ENCODE results near the gene SNAPC1. TPM values are rescaled to one million over a fixed set of nuclear protein-coding genes. Genes with fewer than 3 reads are reported as not detected.

Gene SNAPC1
- total RNA-seq, 1 experiment from 2014 or later: 13.8 TPM

DNA sequence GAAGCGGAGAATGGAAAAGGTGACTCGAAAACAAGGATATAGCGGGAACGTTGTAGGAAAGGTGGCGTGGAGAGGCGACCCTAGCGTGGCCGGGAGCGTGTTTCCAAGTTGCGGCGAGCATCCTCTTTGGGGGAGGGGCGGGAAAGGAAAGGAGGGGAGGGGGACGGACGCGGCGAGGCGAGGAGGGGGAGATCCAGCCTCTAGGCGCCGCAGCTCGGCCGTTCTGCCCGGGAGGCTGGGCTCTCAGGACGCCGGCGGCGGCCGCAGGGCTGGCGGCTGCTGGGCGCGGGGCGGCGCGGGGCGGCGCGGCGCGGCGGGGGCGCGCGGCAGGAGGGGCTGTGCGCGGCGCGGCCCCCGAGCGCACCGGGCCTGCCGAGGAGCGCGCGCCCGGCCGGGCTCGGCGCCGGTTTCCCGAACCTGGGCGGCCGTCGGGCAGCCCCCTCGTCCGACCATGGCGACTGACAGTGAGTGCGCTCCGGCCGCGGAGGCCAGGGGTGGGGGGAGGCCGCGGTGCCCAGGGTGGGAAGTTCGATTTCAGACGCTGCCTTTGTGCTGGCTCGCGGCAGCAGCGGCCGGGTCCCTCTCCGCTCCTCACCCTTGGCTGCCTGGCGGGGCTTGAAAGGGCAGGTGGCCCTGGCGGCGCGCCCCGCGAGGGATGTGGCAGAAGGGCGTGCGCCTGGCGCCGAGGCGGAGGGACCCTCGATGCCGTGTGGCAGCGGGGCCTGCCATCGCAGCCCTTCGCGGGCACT, 50.3 kb downstream of the SNAPC1 start, which contains the start of gene SYT16:
SYT16 (plus strand) TSS at position 357 of the 749 bp plus-strand sequence.
- POLR2A ChIA-PET (ENCODE audit: low non-redundant PET): no interaction called here
- CTCF ChIA-PET: no interaction called here

DNA sequence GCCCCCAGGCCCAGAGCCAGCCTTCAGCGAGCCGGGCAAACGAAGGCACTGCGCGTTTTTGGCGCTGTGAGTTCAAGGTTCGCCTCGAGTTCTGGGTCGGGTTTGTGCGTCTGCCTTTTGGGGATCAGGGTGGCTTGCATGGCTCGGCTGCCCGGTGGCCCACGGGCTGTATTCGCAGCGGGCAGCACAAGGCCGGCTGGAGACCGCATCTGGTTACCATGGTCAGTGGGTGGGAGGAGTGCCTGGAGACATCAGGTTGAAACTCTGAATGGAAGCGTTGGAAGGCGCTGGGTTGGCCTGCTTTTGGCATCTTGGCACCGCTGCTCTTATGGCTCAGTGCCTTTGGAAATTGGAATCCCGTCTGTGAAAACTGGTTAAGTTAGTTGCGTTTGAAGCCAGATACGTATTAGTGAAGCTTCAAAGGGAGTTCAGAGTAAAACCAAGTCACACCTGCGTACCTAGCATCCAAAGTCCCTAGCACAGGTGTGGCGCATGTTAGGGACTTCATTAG, 50.9 kb downstream of the SNAPC1 start:
- no TSS peak for BruUV-seq (replicated peaks)
- no peak for DNase-seq (ENCODE audit: low spot score)
- Histone ChIP-seq H3K27ac (ENCODE audit: low read depth, low read length, poor library complexity, severe bottlenecking) (no peak overlapping the region), H3K4me3 (ENCODE audit: low read depth, low read length, poor library complexity, severe bottlenecking) (peak overlapping the region; percentile 51), H3K4me1 (ENCODE audit: insufficient read depth, low read length, poor library complexity, severe bottlenecking) (no peaks in the 10 kb centered on the region), H3K9me3 (ENCODE audit: low read depth, low read length, poor library complexity, severe bottlenecking) (no peaks in the 10 kb centered on the region), H3K36me3 (ENCODE audit: insufficient read depth, low read length, poor library complexity, severe bottlenecking) (no peaks in the 10 kb centered on the region), H3K27me3 (replicated peaks; ENCODE audit: insufficient read depth, low read depth, low read length, poor library complexity) (peaks cover 49% of the 10 kb centered on the region)
- CTCF ChIA-PET: no interaction called here
- intact Hi-C loops (cut with micrococcal nuclease; ENCODE audit: unreplicated experiment): no loop called here
- POLR2A ChIA-PET (ENCODE audit: low non-redundant PET): no interaction called here
- TF ChIP-seq, protein P1, sequence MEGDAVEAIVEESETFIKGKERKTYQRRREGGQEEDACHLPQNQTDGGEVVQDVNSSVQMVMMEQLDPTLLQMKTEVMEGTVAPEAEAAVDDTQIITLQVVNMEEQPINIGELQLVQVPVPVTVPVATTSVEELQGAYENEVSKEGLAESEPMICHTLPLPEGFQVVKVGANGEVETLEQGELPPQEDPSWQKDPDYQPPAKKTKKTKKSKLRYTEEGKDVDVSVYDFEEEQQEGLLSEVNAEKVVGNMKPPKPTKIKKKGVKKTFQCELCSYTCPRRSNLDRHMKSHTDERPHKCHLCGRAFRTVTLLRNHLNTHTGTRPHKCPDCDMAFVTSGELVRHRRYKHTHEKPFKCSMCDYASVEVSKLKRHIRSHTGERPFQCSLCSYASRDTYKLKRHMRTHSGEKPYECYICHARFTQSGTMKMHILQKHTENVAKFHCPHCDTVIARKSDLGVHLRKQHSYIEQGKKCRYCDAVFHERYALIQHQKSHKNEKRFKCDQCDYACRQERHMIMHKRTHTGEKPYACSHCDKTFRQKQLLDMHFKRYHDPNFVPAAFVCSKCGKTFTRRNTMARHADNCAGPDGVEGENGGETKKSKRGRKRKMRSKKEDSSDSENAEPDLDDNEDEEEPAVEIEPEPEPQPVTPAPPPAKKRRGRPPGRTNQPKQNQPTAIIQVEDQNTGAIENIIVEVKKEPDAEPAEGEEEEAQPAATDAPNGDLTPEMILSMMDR (conservative IDR thresholded peaks at IDR 0.05; ENCODE audit: low read depth, low read length): no peak
- peak; percentile 70 for TF ChIP-seq EZH2 (IDR thresholded peaks at IDR 0.05; ENCODE audit: borderline replicate concordance, low read depth, low read length, poor library complexity, severe bottlenecking)

More for the DNA sequence above, 50.3 kb downstream of the SNAPC1 start, which contains the start of gene SYT16:
- H3K9me3 ChIP-seq (ENCODE audit: low read depth, low read length, poor library complexity, severe bottlenecking): no peaks in the 10 kb centered on the region
- H3K27me3 ChIP-seq (replicated peaks; ENCODE audit: insufficient read depth, low read depth, low read length, poor library complexity): peaks cover 49% of the 10 kb centered on the region
- H3K4me3 ChIP-seq (ENCODE audit: low read depth, low read length, poor library complexity, severe bottlenecking): peak within 1 kb of the TSS; percentile 51
- no peak for TF ChIP-seq EZH2 (IDR thresholded peaks at IDR 0.05; ENCODE audit: borderline replicate concordance, low read depth, low read length, poor library complexity, severe bottlenecking)
- TF ChIP-seq, protein P1 (conservative IDR thresholded peaks at IDR 0.05; ENCODE audit: low read depth, low read length): no peak
- no TSS peak for BruUV-seq (replicated peaks)
- no peaks in the 10 kb centered on the region for H3K4me1 ChIP-seq (ENCODE audit: insufficient read depth, low read length, poor library complexity, severe bottlenecking)
- intact Hi-C loops (cut with micrococcal nuclease; ENCODE audit: unreplicated experiment): no loop called here
- no peaks in the 10 kb centered on the region for H3K36me3 ChIP-seq (ENCODE audit: insufficient read depth, low read length, poor library complexity, severe bottlenecking)
- no peak within 1 kb of the TSS for H3K27ac ChIP-seq (ENCODE audit: low read depth, low read length, poor library complexity, severe bottlenecking)
- no peak for DNase-seq (ENCODE audit: low spot score)

DNA sequence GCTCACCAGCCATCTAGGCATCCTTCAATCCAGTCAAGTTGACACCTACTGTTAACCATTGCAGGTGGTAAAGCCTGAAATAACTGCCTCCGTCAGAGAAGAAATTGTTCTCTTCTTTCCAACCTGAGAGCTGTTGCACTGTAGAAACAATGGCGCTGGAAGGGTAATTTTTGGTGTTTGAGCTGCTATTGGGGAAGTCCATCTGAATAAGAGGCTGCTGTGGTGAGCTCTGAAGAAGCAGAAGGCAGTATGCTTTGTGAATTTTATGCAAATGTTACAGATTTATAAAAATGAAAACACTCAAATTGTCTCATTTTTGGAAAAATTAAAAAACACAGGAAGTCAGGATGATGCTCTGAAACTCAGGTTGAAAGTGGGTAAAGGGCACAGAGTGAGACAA, 60.2 kb downstream of the SNAPC1 start:
- TF ChIP-seq, protein P1 (conservative IDR thresholded peaks at IDR 0.05; ENCODE audit: low read depth, low read length): no peak
- no peak for TF ChIP-seq EZH2 (IDR thresholded peaks at IDR 0.05; ENCODE audit: borderline replicate concordance, low read depth, low read length, poor library complexity, severe bottlenecking)
- intact Hi-C loops (cut with micrococcal nuclease; ENCODE audit: unreplicated experiment): no loop called here
- no peak overlapping the region for H3K27ac ChIP-seq (ENCODE audit: low read depth, low read length, poor library complexity, severe bottlenecking)
- ChIA-PET CTCF (no interaction called here), POLR2A (ENCODE audit: low non-redundant PET) (no interaction called here)
- no peaks in the 10 kb centered on the region for H3K9me3 ChIP-seq (ENCODE audit: low read depth, low read length, poor library complexity, severe bottlenecking)
- peaks cover 3% of the 10 kb centered on the region for H3K27me3 ChIP-seq (replicated peaks; ENCODE audit: insufficient read depth, low read depth, low read length, poor library complexity)
- H3K4me1 ChIP-seq (ENCODE audit: insufficient read depth, low read length, poor library complexity, severe bottlenecking): no peaks in the 10 kb centered on the region
- H3K36me3 ChIP-seq (ENCODE audit: insufficient read depth, low read length, poor library complexity, severe bottlenecking): no peaks in the 10 kb centered on the region
- no TSS peak for BruUV-seq (replicated peaks)
- H3K4me3 ChIP-seq (ENCODE audit: low read depth, low read length, poor library complexity, severe bottlenecking): no peak overlapping the region
- DNase-seq (ENCODE audit: low spot score): no peak

Measured in A673 (cell line).